M059J (cell line): ENCODE data around the gene CCR1. TPM values are rescaled to one million over a fixed set of nuclear protein-coding genes. Genes with fewer than 3 reads are reported as not detected.
"Not testable (repeated sequence)": the region's sequence is repeated elsewhere in the genome, so short reads cannot be mapped to it uniquely, and the experiment has no call there.

Source experiments
- DNase-seq: peaks from one replicate; pipeline ENCODE4 v3.0.0-alpha.2; 2012; ENCODE audit warnings: low read depth
- total RNA-seq: library from RNA; depleted of rRNA; stranded (reverse); fragments of >200 nt; shearing (Covaris generic); gene quantifications from 2 replicates; pipeline ENCODE4 v1.2.3, GENCODE V29; 2014; rRNA removed

CCR1 gene
- total RNA-seq, 1 experiment from 2014 or later = 5.6 TPM

DNA sequence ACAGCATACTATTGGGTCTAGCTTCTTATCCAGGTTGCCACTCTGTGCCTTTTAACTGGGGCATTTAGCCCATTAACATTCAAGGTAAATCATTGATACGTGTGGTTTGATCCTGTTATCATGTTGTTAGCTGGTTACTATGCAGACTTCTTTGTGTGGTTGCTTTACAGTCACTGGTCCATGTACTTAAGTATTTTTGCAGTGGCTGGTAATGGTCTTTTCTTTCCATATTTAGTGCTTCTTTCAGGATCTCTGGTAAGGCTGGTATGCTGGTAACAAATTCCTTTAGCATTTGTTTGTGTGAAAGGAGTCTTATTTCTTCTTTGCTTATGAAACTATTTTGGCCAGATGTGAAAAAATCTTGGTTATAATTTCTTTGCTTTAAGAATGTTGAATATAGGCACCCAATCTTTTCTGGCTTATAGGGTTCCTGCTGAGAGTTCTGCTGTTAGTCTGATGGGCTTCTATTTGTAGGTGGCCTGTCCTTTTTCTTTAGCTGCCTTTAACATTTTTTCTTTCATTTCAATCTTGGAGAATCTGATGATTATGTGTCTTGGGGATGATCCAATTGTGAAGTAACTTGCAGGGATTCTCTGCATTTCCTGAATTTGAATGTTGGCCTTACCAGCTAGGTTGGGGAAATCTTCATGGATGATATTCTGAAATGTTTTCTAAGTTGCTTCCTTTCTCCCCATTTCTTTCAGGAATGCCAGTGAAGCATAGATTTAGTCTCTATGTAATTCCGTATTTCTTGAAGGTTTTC is 39.3 kb downstream of the CCR1 start:
- peak; percentile 50 for DNase-seq

- DNase-seq = peak; percentile 88
Measured at GRCh38 chr3:46163556-46164041, 44.5 kb downstream of the CCR1 start.

GRCh38 chr3:46162975-46163555 is 45.0 kb downstream of the CCR1 start:
- DNase-seq = peak; percentile 89

DNA sequence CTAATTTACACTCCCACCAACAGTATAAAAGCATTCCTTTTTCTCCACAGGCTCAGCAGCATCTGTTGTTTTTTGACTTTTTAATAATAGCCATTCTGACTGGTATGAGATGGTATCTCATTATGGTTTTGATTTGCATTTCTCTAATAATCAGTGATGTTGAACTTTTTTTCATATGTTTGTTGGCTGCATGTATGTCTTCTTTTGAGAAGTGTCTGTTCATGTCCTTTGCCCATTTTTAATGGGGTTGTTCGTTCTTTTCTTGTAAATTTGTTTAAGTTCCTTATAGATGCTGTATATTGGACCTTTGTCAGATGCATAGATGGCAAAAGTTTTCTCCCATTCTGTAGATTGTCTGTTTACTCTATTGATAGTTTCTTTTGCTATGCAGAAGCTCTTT is 50.4 kb downstream of the CCR1 start:
- DNase-seq = not testable (repeated sequence)

GRCh38 chr3:46154311-46154710 is 53.8 kb downstream of the CCR1 start:
- DNase-seq = no peak

Other genes with a start within 250 kb of the CCR1 start
- gene FYCO1, start 212.5 kb downstream of the CCR1 start, total RNA-seq = 3.8 and 7.8 TPM in 2 replicates
- gene XCR1, start 180.8 kb downstream of the CCR1 start, total RNA-seq = not detected in 2 replicates
- 0.20 TPM in 1 of 2 replicates, not detected in the other for gene CCR3, start 34.1 kb upstream of the CCR1 start, total RNA-seq
- 0.12 TPM in 1 of 2 replicates, not detected in the other for gene CCR2, start 145.8 kb upstream of the CCR1 start, total RNA-seq
- gene CCR5, start 162.6 kb upstream of the CCR1 start, total RNA-seq = not detected in 2 replicates
- gene CCRL2, start 198.9 kb upstream of the CCR1 start, total RNA-seq = 0.27 and 1.0 TPM in 2 replicates